Progenitor cell of endocrine pancreas (in vitro differentiated cells): Measurements from ENCODE around the gene PCLO. TPM values are rescaled to one million over a fixed set of nuclear protein-coding genes. Genes with fewer than 3 reads are reported as not detected.
"Not testable (repeated sequence)": the region's sequence is repeated elsewhere in the genome, so short reads cannot be mapped to it uniquely, and the experiment has no call there.

ENCODE experiments used
- DNase-seq: peaks from one replicate; pipeline ENCODE4 v3.0.0; 2021; ENCODE audit warnings: low spot score; ENCODE audit not compliant: unreplicated experiment
- H3K27ac Mint-ChIP-seq: 2 replicates; pipeline ENCODE4 v1.8.0; 2021; ENCODE audit warnings: mild to moderate bottlenecking, moderate library complexity, mixed read lengths
- H3K27me3 Mint-ChIP-seq: 2 replicates; pipeline ENCODE4 v1.8.0; 2021; ENCODE audit warnings: mixed read lengths
- H3K36me3 Mint-ChIP-seq: 2 replicates; pipeline ENCODE4 v1.8.0; 2022; ENCODE audit warnings: mixed read lengths; ENCODE audit not compliant: insufficient read depth
- H3K4me1 Mint-ChIP-seq: 2 replicates; pipeline ENCODE4 v1.8.0; 2021; ENCODE audit warnings: low read depth, mixed read lengths
- H3K4me3 Mint-ChIP-seq: 2 replicates; pipeline ENCODE4 v1.8.0; 2021; ENCODE audit warnings: low read depth, mild to moderate bottlenecking, moderate library complexity, mixed read lengths
- H3K9me3 Mint-ChIP-seq: 2 replicates; pipeline ENCODE4 v1.8.0; 2021; ENCODE audit warnings: low read depth, mixed read lengths
- total RNA-seq: library from RNA; stranded (reverse); gene quantifications from 2 replicates; pipeline ENCODE4 v1.2.1, GENCODE V29; 2021
- TF ChIP-seq, protein P1 (sequence below): fragments of 200-600 bp; sonication (generic); IDR thresholded peaks from one replicate; pipeline ENCODE4 v1.5.0; 2021; ENCODE audit warnings: antibody characterized with exemption, mild to moderate bottlenecking; ENCODE audit not compliant: unreplicated experiment

Gene PCLO
- total RNA-seq, 1 donor from 2014 or later = 11.9 TPM

DNA sequence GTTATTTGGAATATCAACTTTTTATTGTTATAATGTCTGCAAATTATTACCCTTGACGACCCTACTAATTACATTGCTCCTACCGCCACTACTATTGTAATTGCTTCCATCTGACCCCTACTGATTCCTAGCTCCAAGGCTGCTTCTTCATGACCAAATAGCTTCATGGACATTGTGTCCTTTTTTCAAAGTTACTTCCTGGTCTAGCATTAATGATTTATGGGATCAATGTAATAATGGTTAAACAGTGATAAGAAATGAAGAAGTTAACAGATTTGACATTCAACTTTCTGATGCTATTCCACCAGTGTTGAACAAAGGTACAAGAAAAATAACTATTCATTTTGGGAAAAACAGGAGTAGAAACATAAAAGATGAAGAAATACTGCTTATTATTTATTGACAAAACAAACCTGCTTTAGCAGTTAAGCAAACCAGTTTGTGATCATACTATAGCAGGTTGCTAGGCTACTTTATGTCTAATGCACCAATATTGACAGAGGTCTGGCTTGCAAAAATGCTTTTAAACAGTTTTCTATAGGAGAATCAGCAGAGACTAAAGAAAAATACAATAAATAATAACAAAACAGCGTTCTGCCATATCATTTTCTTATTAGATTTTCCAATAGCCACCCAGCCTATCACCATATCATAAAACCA, 125.8 kb downstream of the PCLO start:
- peaks cover 5% of the 10 kb centered on the region for H3K4me1 Mint-ChIP-seq
- H3K27ac Mint-ChIP-seq = no peak overlapping the region
- H3K4me3 Mint-ChIP-seq = no peak overlapping the region
- TF ChIP-seq, protein P1, sequence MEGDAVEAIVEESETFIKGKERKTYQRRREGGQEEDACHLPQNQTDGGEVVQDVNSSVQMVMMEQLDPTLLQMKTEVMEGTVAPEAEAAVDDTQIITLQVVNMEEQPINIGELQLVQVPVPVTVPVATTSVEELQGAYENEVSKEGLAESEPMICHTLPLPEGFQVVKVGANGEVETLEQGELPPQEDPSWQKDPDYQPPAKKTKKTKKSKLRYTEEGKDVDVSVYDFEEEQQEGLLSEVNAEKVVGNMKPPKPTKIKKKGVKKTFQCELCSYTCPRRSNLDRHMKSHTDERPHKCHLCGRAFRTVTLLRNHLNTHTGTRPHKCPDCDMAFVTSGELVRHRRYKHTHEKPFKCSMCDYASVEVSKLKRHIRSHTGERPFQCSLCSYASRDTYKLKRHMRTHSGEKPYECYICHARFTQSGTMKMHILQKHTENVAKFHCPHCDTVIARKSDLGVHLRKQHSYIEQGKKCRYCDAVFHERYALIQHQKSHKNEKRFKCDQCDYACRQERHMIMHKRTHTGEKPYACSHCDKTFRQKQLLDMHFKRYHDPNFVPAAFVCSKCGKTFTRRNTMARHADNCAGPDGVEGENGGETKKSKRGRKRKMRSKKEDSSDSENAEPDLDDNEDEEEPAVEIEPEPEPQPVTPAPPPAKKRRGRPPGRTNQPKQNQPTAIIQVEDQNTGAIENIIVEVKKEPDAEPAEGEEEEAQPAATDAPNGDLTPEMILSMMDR = no peak
- H3K27me3 Mint-ChIP-seq = no peaks in the 10 kb centered on the region
- no peaks in the 10 kb centered on the region for H3K36me3 Mint-ChIP-seq
- DNase-seq = no peak
- no peaks in the 10 kb centered on the region for H3K9me3 Mint-ChIP-seq

DNA sequence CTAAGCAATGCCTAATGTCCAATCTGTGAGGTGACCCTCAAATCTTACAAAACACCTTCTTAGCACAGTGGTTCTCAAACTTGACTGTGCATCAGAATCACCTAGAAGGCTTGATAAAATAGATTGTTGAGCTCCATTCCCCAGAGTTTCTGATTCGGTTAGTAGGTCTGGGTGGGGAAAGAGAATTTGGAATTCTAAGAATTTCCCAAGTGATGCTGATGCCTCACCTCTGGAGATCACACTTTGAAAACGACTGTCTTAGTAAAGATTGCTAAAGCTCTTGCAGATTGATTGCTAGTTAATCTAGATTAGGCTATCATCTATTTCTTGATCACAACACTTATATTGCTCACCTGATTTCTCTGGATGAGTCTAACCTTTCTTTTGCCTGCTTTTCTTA, 126.6 kb downstream of the PCLO start:
- TF ChIP-seq, protein P1 = no peak
- no peaks in the 10 kb centered on the region for H3K27me3 Mint-ChIP-seq
- no peak overlapping the region for H3K27ac Mint-ChIP-seq
- no peak overlapping the region for H3K4me3 Mint-ChIP-seq
- H3K4me1 Mint-ChIP-seq = peaks cover 5% of the 10 kb centered on the region
- H3K36me3 Mint-ChIP-seq = no peaks in the 10 kb centered on the region
- no peaks in the 10 kb centered on the region for H3K9me3 Mint-ChIP-seq
- no peak for DNase-seq

DNA sequence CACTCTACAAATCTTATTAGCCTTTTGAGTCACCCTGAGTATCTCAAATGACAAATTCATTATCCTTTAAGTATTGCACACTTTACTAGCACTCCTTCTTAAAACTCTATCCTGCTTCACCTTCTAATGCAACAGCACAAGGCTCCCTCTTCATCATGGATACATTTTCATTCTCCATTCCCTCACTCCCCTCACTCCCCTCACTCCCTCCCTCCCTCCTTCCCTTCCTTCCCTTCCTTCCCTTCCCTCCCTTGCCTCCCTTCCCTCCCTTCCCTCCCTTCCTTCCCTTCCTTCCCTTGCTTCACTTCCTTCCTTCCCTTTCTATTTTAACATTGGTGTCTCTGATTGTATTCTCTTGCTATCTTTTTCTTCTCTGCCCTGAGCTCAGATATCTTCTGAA, 130.5 kb downstream of the PCLO start:
- Mint-ChIP-seq H3K4me3 (no peak overlapping the region), H3K27me3 (no peaks in the 10 kb centered on the region), H3K27ac (no peak overlapping the region), H3K9me3 (no peaks in the 10 kb centered on the region), H3K36me3 (no peaks in the 10 kb centered on the region), H3K4me1 (peaks cover 5% of the 10 kb centered on the region)
- no peak for DNase-seq
- TF ChIP-seq, protein P1 = no peak

DNA sequence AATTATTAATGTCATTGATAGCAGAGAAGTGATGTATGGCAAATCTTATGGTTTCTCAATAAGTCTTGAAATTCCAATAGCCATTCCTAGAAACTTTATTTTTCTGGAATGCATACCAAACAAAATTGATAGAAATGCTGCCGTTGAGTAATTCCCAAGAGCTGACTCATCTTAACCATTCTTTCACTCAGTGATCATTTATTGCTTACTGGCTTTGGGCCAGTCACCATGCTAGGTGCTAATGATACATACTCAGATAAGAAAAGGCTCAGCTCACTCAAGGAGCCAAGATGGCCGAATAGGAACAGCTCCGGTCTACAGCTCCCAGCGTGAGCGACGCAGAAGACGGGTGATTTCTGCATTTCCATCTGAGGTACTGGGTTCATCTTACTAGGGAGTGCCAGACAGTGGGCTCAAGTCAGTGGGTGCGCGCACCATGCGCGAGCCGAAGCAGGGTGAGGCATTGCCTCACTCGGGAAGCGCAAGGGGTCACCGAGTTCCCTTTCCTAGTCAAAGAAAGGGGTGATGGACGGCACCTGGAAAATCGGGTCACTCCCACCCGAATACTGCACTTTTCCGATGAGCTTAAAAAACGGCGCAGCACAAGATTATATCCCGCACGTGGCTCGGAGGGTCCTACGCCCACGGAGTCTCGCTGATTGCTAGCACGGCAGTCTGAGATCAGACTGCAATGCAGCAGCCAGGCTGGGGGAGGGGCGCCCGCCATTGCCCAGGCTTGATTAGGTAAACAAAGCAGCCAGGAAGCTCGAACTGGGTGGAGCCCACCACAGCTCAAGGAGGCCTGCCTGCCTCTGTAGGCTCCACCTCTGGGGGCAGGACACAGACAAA, 138.6 kb downstream of the PCLO start:
- H3K4me3 Mint-ChIP-seq, H3K4me1 Mint-ChIP-seq, H3K9me3 Mint-ChIP-seq, DNase-seq, H3K27me3 Mint-ChIP-seq, H3K36me3 Mint-ChIP-seq, H3K27ac Mint-ChIP-seq: not testable (repeated sequence)

DNA sequence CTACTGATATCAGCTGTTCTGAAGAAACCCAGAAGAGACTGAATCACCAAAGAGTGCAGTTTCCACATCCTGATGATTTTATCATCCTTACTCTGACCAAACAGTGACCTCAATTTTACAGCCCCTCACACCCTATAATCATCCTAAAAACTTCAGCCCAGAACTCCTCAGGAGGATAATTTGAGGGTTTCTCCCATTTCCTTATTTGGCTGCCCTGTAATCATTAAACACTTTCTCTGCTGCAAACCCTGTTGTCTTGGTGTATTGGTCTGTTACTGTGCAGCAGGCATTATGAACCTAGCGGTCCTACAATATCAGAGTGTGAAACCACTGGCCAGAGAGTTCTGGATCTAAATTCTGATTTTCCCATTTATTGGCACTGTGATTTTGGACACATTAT, 141.7 kb downstream of the PCLO start:
- no peaks in the 10 kb centered on the region for H3K27me3 Mint-ChIP-seq
- H3K4me3 Mint-ChIP-seq = no peak overlapping the region
- peaks cover 8% of the 10 kb centered on the region for H3K9me3 Mint-ChIP-seq
- no peaks in the 10 kb centered on the region for H3K36me3 Mint-ChIP-seq
- peaks cover under 1% of the 10 kb centered on the region for H3K4me1 Mint-ChIP-seq
- no peak overlapping the region for H3K27ac Mint-ChIP-seq
- TF ChIP-seq, protein P1 = no peak
- DNase-seq = no peak
